PC-3 (cell line): ENCODE measurements around the gene APOF. TPM values are rescaled to one million over a fixed set of nuclear protein-coding genes. Genes with fewer than 3 reads are reported as not detected.
A peak's percentile ranks its signal among the peaks of the same experiment; 100 is the strongest.

Experiments
- ATAC-seq: fragments of 200-7000 bp; cut with Tn5 transposase; 2 replicates; pipeline ENCODE4 v1.9.1; 2020; ENCODE audit warnings: mild to moderate bottlenecking, moderate library complexity
- BruUV-seq: library from RNA; stranded (reverse); fragments of 400-500 nt; replicated peaks from 2 replicates; lab custom pipeline; 2021; lab: Mats Ljungman, UMichigan
- CTCF ChIA-PET: fragments of 300-600 bp; sonication (Branson Sonifier 250); formaldehyde crosslinking; loops from one replicate; lab custom pipeline; 2022; ENCODE audit warnings: antibody characterized with exemption; lab: Charles Lee
- POLR2A ChIA-PET: fragments of 300-600 bp; sonication (Branson Sonifier 250); formaldehyde crosslinking; loops from one replicate; lab custom pipeline; 2022; ENCODE audit warnings: antibody characterized with exemption; ENCODE audit not compliant: unreplicated experiment; lab: Charles Lee
- DNase-seq: peaks from one replicate; pipeline ENCODE4 v3.0.0-alpha.2; 2015
- H2AFZ ChIP-seq: fragments of 300-600 bp; sonication (generic); 2 replicates; pipeline ENCODE4 v1.6.0; 2016; ENCODE audit warnings: antibody characterized with exemption, low read length
- H3F3A ChIP-seq: fragments of 300-600 bp; sonication (generic); one replicate; pipeline ENCODE4 v1.6.0; 2017; ENCODE audit warnings: antibody characterized with exemption, low read length, control low read depth, mild to moderate bottlenecking; ENCODE audit not compliant: unreplicated experiment
- H3K27ac ChIP-seq: fragments of 300-600 bp; sonication (generic); 2 replicates; pipeline ENCODE4 v1.5.1; 2016; ENCODE audit warnings: mild to moderate bottlenecking, low read length
- H3K27me3 ChIP-seq: fragments of 300-600 bp; sonication (generic); 2 replicates; pipeline ENCODE4 v1.6.1; 2016; ENCODE audit warnings: low read length, mixed read lengths
- H3K36me3 ChIP-seq: fragments of 300-600 bp; sonication (generic); 2 replicates; pipeline ENCODE4 v1.6.1; 2016; ENCODE audit warnings: low read depth, mixed run types, low read length, mixed read lengths
- H3K4me1 ChIP-seq: fragments of 300-600 bp; sonication (generic); 2 replicates; pipeline ENCODE4 v1.5.1; 2016; ENCODE audit warnings: low read length; ENCODE audit not compliant: insufficient read depth
- H3K4me2 ChIP-seq: fragments of 300-600 bp; sonication (generic); 2 replicates; pipeline ENCODE4 v1.6.0; 2016; ENCODE audit warnings: low read length
- H3K4me3 ChIP-seq: fragments of 300-600 bp; sonication (generic); 2 replicates; pipeline ENCODE4 v1.5.1; 2016; ENCODE audit warnings: mild to moderate bottlenecking, low read length, mixed read lengths
- H3K79me2 ChIP-seq: fragments of 300-600 bp; sonication (generic); 2 replicates; pipeline ENCODE4 v1.6.1; 2017; ENCODE audit warnings: low read length, mixed read lengths
- H3K9ac ChIP-seq: fragments of 300-600 bp; sonication (generic); 2 replicates; pipeline ENCODE4 v1.6.0; 2016; ENCODE audit warnings: mild to moderate bottlenecking, low read length
- H3K9me2 ChIP-seq: fragments of 300-600 bp; sonication (generic); replicated peaks from 2 replicates; pipeline ENCODE4 v1.6.1; 2016; ENCODE audit warnings: mixed run types, low read length, mixed read lengths
- H3K9me3 ChIP-seq: fragments of 300-600 bp; sonication (generic); 2 replicates; pipeline ENCODE4 v1.6.1; 2016; ENCODE audit warnings: low read length, mixed read lengths
- H4K20me1 ChIP-seq: fragments of 300-600 bp; sonication (generic); 2 replicates; pipeline ENCODE4 v1.6.1; 2016; ENCODE audit warnings: low read length, mixed read lengths
- CTCF ChIP-seq: fragments of 300-600 bp; sonication (generic); conservative IDR thresholded peaks from 2 replicates; pipeline ENCODE4 v1.5.1; 2017; ENCODE audit warnings: antibody characterized with exemption, low read depth, mild to moderate bottlenecking, low read length
- EZH2 ChIP-seq: fragments of 300-600 bp; sonication (generic); IDR thresholded peaks from one replicate; pipeline ENCODE4 v1.6.1; 2017; ENCODE audit warnings: antibody characterized with exemption, mild to moderate bottlenecking, low read length; ENCODE audit not compliant: unreplicated experiment
- EZH2phosphoT487 ChIP-seq: fragments of 300-600 bp; sonication (generic); IDR thresholded peaks from 2 replicates; pipeline ENCODE4 v1.6.1; 2018; ENCODE audit warnings: mild to moderate bottlenecking, antibody characterized with exemption, low read length, borderline replicate concordance
- intact Hi-C: fragments of 100-400 bp; cut with micrococcal nuclease; formaldehyde crosslinking; loops from 2 replicates; pipeline ENCODE4 v1.9.0; 2023
- total RNA-seq: library from RNA; depleted of rRNA; stranded (reverse); fragments of >200 nt; gene quantifications from 2 replicates; pipeline ENCODE4 v1.2.3, GENCODE V29; 2014

APOF gene
- total RNA-seq, 1 experiment from 2014 or later, result not detected

GRCh38 chr12:56374726-56375597, 12.3 kb upstream of the APOF start:
- ATAC-seq (peak; percentile 48; the same call in 1 of the 2 replicates), DNase-seq (peak; percentile 37)
- TF ChIP-seq EZH2 (no peak), EZH2phosphoT487 (no peak), CTCF (no peak)
- H3K9ac ChIP-seq, result no peak overlapping the region
- no peak overlapping the region for H3K4me2 ChIP-seq
- no peaks in the 10 kb centered on the region for H3K9me3 ChIP-seq
- ChIA-PET CTCF (interaction anchor here (0.6 to 0.7 kb wide), 3 partner anchors 18 to 59 kb away, joined by 3 to 6 read pairs (median 4); partner anchors contain the start of gene CNPY2), POLR2A (interaction anchor here (0.6 to 1.0 kb wide), 2 partner anchors 11 to 15 kb away, joined by 10 to 11 read pairs; partner anchors contain the start of gene STAT2)
- no peaks in the 10 kb centered on the region for H3F3A ChIP-seq
- BruUV-seq, result no TSS peak
- H3K27ac ChIP-seq, result no peak overlapping the region
- no peak overlapping the region for H3K4me3 ChIP-seq
- H3K36me3 ChIP-seq, result no peaks in the 10 kb centered on the region
- H4K20me1 ChIP-seq, result no peaks in the 10 kb centered on the region
- H3K79me2 ChIP-seq, result no peaks in the 10 kb centered on the region
- H3K9me2 ChIP-seq, result no peaks in the 10 kb centered on the region
- no peaks in the 10 kb centered on the region for H3K27me3 ChIP-seq
- peak overlapping the region; percentile 15; the same call in 1 of the 2 replicates for H2AFZ ChIP-seq
- intact Hi-C loops, result no loop called here
- H3K4me1 ChIP-seq, result peaks cover 10% of the 10 kb centered on the region

DNA sequence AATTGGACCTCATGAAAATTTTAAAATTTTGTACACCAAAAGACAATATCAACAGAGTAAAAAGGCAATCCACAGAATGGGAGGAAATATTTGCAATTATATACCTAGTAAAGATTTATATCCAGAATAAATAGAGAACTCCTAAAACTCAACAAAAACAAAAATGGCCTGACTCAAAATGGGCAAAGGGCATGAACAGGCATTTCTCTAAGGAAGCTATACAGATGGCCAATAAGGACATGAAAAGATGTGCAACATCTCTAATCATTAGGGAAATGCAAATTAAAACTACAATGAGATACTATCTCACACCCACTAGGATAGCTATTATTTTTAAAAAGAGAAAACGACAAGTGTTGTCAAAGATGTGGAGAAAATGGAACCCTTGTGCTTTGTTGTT, 10.9 kb upstream of the APOF start:
- H3F3A ChIP-seq, result no peaks in the 10 kb centered on the region
- no peak overlapping the region for H3K27ac ChIP-seq
- TF ChIP-seq CTCF, result no peak
- no peak for TF ChIP-seq EZH2phosphoT487
- no peak for TF ChIP-seq EZH2
- DNase-seq (no peak), ATAC-seq (no peak)
- no TSS peak for BruUV-seq
- H2AFZ ChIP-seq, result no peak overlapping the region
- no peaks in the 10 kb centered on the region for H3K36me3 ChIP-seq
- H3K4me1 ChIP-seq, result peaks cover 10% of the 10 kb centered on the region
- intact Hi-C loops, result no loop called here
- ChIA-PET CTCF (no interaction called here), POLR2A (interaction anchor here (0.5 kb wide), 1 partner anchor 40 kb away, joined by 4 read pairs; no protein-coding TSS in a partner anchor)
- H3K27me3 ChIP-seq, result no peaks in the 10 kb centered on the region
- no peak overlapping the region for H3K4me3 ChIP-seq
- H3K9ac ChIP-seq, result no peak overlapping the region
- no peaks in the 10 kb centered on the region for H3K79me2 ChIP-seq
- no peaks in the 10 kb centered on the region for H4K20me1 ChIP-seq
- no peaks in the 10 kb centered on the region for H3K9me3 ChIP-seq
- no peaks in the 10 kb centered on the region for H3K9me2 ChIP-seq
- H3K4me2 ChIP-seq, result no peak overlapping the region

DNA sequence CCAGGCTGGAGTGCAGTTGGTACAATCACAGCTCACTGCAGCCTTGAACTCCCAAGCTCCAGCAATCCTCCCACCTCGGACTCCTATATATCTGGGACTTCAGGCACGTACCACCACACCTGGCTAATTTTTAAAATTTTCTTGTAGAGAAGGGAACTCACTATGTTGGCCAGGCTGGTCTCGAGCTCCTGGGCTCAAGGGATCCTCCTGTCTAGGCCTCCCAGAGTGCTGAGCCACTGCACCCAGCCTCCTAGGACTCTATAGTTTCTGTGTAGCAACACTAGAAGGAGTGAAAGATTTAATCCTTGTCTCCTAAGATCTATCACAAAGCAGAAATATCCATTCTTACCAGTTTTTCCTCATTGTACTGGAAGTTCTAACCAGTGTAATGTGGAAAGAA, 4.3 kb upstream of the APOF start:
- no peak for TF ChIP-seq EZH2
- no peak for TF ChIP-seq EZH2phosphoT487
- TF ChIP-seq CTCF, result no peak
- no TSS peak for BruUV-seq

More for the DNA sequence above, 4.3 kb upstream of the APOF start:
- Histone ChIP-seq H3K9me2 (no peaks in the 10 kb centered on the region), H3K36me3 (no peaks in the 10 kb centered on the region), H2AFZ (no peak overlapping the region), H3K9me3 (no peaks in the 10 kb centered on the region), H3K27ac (no peak overlapping the region), H3K4me2 (no peak overlapping the region), H3K4me3 (no peak overlapping the region), H3K9ac (no peak overlapping the region), H3K4me1 (no peaks in the 10 kb centered on the region), H3K27me3 (no peaks in the 10 kb centered on the region), H3K79me2 (no peaks in the 10 kb centered on the region), H3F3A (no peaks in the 10 kb centered on the region), H4K20me1 (no peaks in the 10 kb centered on the region)
- ChIA-PET POLR2A (no interaction called here), CTCF (no interaction called here)
- no peak for DNase-seq
- no peak for ATAC-seq
- intact Hi-C loops, result no loop called here
